Measurements from ENCODE around the gene TMPRSS9.
A peak's percentile ranks its signal among the peaks of the same experiment; 100 is the strongest.
"Not testable (repeated sequence)": the region's sequence is repeated elsewhere in the genome, so short reads cannot be mapped to it uniquely, and the experiment has no call there.

Gene TMPRSS9

DNA sequence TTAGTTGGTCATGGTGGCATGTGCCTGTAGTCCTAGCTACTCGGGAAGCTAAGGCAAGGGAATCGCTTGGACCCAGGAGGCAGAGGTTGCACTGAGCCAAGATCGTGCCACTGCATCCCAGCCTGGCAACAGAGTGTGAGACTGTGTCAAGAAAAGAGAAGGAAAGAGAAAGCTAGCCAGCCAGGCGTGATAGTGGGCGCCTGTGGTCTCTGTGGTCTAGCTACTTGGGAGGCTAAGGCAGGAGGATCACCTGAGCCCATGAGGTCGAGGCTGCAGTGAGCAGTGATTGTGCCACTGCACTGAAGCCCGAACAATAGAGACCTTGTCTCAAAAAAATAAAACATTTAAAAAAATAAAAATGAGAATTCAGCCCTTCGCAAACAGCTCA, 34.0 kb downstream of the TMPRSS9 start:
- DNase-seq (ENCODE audit: low spot score), result no peak

DNA sequence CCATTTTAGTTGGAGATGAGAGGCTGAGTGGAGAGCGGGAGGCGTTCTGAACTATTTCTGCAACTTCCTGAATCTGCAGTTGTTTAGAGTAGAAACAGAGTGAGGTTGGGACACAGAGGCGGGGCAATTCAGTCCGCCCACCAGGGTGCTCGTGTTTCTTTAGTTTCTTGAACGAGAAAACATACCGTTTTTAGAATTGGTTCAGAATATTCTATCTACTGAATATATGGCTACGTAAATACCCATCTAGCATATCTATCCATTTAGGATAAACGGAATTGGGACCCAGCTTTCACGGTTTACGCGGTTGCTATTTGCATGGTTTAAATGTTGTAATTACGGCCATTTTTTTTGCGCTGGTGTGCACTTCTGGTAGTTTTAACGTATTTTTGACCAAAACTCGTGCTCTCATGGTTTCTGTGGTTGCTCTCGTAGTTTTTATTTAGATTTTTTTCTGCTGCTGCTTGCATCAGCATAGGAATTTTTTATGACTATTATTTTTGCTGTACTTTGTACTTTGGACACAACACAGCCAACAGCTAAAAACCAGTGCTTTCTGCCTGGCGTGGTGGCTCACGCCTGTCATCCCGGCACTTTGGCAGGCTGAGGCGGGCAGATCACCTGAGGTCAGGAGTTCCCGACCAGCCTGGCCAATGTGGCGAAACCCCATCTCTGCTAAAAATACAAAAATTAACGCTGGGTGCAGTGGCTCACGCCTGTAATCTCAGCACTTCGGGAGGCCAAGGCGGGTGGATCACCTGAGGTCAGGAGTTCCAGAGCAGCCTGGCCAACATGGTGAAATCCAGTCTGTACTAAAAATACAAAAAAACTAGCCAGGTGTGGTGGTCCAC, 34.6 kb downstream of the TMPRSS9 start:
- no peak for DNase-seq (ENCODE audit: low spot score)

DNA sequence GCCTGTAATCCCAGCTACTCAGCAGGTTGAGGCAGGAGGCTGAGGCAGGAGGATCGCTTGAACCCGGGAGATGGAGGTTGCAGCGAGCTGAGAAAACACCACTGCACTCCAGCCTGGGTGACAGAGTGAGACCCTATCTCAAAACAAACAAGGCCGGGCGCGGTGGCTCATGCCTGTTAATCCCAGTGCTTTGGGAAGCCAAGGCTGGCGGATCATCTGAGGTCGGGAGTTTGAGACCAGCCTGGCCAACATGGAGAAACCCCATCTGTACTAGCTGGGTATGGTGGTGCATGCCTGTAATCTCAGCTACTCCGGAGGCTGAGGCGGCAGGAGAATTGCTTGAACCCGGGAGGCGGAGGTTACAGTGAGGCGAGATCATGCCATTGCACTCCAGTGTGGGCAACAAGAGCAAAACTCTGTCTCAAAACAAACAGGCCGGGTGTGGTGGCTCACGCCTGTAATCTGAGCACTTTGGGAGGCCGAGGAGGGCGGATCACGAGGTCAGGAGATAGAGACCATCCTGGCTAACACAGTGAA, 35.3 kb downstream of the TMPRSS9 start:
- DNase-seq (ENCODE audit: low spot score), result not testable (repeated sequence)

GRCh38 chr19:2397173-2397572, 37.1 kb downstream of the TMPRSS9 start:
- not testable (repeated sequence) for DNase-seq (ENCODE audit: low spot score)

DNA sequence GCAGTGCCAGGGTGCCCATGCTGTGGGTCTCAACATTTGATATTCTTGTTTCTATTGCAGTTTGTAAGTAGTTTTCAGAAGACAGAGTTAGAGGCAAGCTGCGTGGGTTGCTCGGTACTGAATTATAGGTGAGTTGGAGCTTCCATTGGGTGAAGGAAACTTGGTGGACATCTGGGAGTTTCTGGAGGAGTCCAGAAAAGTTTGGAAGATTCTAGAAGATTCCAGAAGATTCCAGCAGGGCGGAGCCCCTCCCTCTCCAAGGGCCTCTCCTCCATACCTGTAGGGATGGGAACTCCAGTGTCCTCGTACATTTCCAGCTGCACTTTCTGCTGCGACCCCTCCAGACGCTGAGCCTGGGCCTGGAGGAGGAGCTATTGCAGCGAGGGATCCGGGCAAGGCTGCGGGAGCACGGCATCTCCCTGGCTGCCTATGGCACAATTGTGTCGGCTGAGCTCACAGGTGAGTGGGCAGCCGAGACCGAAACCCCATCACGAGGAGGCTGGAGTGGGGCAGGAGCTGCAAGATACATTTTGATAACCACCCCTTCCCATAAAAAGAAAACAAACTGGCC, 38.8 kb downstream of the TMPRSS9 start:
- DNase-seq (ENCODE audit: low spot score), result no peak

- no peak for DNase-seq (ENCODE audit: low spot score)
Observed at GRCh38 chr19:2399582-2399981, 39.5 kb downstream of the TMPRSS9 start.

DNA sequence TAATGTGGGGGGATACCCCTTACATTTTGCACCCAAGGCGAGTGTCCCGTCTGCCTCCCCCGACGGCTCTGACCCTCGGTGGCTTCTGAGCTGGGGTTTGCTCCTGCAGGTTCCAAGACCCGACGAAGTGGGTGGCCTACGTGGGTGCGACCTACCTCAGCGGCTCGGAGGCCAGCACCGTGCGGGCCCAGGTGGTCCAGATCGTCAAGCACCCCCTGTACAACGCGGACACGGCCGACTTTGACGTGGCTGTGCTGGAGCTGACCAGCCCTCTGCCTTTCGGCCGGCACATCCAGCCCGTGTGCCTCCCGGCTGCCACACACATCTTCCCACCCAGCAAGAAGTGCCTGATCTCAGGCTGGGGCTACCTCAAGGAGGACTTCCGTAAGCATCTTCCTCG, 48.2 kb downstream of the TMPRSS9 start:
- DNase-seq (ENCODE audit: low spot score), result peak; percentile 20

DNA sequence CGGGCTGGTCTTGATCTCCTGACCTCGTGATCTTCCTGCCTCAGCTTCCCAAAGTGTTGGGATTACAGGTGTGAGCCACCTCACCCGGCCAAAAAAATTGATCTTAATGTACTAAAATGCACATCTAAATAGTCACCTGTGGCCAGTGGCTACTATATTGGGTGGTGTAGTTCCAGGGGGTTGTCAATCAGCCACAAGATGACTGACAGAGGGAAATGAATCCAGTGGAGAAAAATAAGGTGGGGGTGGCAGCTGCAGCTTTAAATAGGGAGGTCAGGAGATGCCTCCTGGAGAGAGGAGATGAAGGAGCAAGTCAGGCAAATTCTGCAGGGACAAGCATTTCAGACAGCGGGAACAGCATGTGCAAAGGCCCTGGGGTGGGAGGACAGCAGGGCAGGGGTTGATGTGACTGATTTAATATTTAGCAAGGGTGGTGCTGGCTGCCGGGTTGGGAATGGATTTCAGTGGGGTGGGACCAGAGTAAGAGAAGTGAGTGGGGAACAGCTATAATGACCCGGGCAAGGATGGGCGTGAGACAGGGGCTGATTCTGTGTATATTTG, 49.4 kb downstream of the TMPRSS9 start:
- no peak for DNase-seq (ENCODE audit: low spot score)

DNA sequence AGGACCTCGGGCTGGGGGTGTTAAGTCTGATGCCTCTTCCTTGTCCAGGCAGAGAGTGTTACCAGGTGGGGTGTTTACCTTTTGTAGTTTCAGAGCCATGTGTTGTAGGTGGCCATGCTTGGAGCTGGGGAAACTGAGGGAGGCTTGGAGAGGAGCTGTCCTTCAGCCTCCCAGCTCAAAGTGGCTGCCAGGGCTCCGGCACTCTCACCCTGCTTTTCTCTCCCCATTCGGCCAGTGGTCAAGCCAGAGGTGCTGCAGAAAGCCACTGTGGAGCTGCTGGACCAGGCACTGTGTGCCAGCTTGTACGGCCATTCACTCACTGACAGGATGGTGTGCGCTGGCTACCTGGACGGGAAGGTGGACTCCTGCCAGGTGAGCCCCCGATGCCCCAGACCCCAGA, 50.0 kb downstream of the TMPRSS9 start:
- no peak for DNase-seq (ENCODE audit: low spot score)

DNA sequence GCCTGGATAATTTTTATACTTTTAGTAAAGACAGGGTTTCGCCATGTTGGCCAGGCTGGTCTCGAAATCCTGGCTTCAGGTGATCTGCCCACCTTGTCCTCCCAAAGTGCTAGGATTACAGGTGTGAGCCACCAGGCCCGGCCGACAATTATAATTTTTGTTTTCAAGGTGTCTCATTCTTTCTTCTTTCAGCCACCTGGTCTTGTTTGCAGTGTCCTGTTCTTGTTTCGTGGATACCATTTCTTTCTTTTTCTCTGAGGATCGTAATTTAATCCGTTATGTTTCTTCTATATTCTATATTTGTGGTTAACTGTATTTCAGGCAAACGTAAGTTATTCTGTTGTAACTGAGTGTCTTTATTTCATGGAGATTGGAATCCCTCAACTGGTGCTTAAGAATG, 51.6 kb downstream of the TMPRSS9 start:
- DNase-seq (ENCODE audit: low spot score), result no peak

DNA sequence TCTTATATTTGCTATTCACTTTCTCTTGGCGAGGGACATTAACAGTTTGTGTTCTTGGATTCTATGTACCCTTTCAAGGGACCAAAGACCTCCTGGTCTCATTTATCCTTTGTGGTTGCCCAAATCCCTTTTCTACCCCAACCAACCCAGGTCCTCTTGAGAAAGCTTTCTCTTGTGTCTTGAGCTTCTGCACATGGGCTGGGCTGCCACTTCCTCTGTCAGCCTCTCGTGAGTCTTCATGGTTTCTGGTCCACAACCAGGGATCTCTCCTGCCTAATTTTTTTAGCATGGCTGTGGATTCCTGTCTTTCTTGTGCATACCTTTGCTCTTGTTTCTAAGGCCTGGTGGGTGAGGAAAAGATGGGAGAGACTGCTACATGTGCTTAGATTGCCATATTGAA, 52.4 kb downstream of the TMPRSS9 start:
- no peak for DNase-seq (ENCODE audit: low spot score)

GRCh38 chr19:2413159-2413558, 53.1 kb downstream of the TMPRSS9 start:
- no peak for DNase-seq (ENCODE audit: low spot score)

- DNase-seq (ENCODE audit: low spot score), result peak; percentile 42
Observed at GRCh38 chr19:2413629-2414028, 53.6 kb downstream of the TMPRSS9 start.

GRCh38 chr19:2415281-2415972, 55.4 kb downstream of the TMPRSS9 start:
- peak; percentile 35 for DNase-seq (ENCODE audit: low spot score)

DNA sequence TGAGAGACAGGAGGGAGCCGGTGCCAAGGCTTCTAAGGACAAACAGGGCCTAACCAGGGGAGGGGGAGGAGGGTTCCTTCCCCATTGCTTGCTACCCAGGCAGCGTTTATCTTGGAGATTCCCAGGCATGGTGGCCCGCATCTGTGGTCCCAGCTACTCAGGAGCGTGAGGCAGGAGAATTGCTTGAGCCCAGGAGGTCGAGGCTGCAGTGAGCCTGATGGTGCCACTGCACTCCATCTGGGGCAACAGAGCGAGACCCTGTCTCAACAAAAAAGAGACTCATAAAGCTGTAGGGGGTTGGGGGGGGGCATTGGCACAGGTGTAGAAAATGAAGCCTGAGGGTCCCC, 55.9 kb downstream of the TMPRSS9 start:
- DNase-seq (ENCODE audit: low spot score), result no peak

- peak; percentile 31 for DNase-seq (ENCODE audit: low spot score)
Observed at GRCh38 chr19:2416321-2417097, 56.4 kb downstream of the TMPRSS9 start.

DNA sequence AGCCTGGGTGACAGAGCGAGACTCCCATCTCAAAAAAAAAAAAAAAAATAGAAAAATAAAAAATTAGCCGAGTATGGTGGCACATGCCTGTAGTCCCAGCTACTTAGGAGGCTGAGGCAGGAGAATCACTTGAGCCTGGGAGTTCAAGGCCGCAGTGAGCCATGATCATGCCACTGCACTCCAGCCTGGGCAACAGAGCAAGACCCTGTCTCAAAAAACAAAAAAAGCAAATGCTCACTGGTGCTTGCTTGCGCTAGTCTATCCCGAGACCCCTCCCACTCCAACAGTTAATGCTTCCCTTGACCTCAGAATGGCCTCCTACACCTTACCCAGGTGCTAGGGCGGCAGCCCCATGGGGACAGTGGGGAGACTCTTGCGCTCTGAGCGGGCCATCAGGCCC, 57.4 kb downstream of the TMPRSS9 start:
- DNase-seq (ENCODE audit: low spot score), result not testable (repeated sequence)

- peak; percentile 30 for DNase-seq (ENCODE audit: low spot score)
Observed at GRCh38 chr19:2417881-2418406, 57.9 kb downstream of the TMPRSS9 start.

DNA sequence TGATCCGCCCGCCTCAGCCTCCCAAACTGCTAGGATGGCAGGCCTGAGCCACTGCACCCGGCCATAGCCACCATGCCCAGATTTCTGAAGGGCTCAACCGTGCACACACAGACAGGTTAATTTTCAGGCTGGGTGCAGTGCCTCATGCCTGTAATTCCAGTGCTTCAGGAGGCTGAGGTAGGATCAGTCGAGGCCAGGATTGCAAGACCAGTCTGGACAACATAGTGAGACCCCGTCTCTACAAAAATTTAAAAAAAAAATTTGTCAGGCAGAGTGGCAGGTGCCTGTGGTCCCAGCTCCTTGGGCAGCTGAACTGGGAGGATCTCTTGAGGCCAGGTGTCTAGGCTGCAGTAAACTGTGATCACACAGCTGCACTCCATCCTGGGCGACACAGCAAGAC, 59.7 kb downstream of the TMPRSS9 start:
- DNase-seq (ENCODE audit: low spot score), result no peak

DNA sequence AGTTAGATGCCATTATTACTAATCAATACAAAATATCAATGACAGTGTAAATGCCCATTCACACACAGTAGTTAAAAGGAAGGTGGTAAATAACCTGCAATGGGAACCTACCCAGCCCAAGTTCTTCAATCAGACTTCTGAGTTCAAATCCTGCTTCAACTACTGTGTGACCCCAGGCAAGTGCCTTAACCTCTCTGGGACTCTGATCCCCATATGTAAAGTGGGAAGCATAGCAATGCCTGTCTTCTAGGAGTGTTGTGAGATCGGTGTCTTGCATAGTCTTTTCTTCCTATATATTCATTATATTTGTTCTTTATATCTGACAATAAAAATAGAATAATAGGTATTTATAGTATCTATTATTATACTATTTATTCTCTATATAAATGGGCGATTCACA, 60.4 kb downstream of the TMPRSS9 start:
- DNase-seq (ENCODE audit: low spot score), result no peak

- no peak for DNase-seq (ENCODE audit: low spot score)
Observed at GRCh38 chr19:2421581-2422306, 61.7 kb downstream of the TMPRSS9 start.

All from D341Med (cell line).